H9 (cell line): ENCODE data around the gene STK10. TPM values are rescaled to one million over a fixed set of nuclear protein-coding genes. Genes with fewer than 3 reads are reported as not detected.

ENCODE experiments used
- DNase-seq: peaks from one replicate; pipeline ENCODE4 v3.0.0-alpha.2; 2017
- H2AFZ ChIP-seq: one replicate; pipeline ENCODE4 v1.6.1; 2013; ENCODE audit warnings: mild to moderate bottlenecking, low read length, control low read depth, moderate library complexity
- H2AK5ac ChIP-seq: 2 replicates; pipeline ENCODE4 v1.6.1; 2013; ENCODE audit warnings: low read length, control low read depth, mixed read lengths; ENCODE audit not compliant: insufficient read length
- H2BK120ac ChIP-seq: one replicate; pipeline ENCODE4 v1.6.1; 2013; ENCODE audit warnings: low read depth, mild to moderate bottlenecking, low read length, control low read depth, inconsistent platforms; ENCODE audit not compliant: poor library complexity, severe bottlenecking
- H2BK12ac ChIP-seq: 2 replicates; pipeline ENCODE4 v1.6.1; 2013; ENCODE audit warnings: low read length, control low read depth, mixed read lengths, low read depth; ENCODE audit not compliant: insufficient read length
- H2BK15ac ChIP-seq: 2 replicates; pipeline ENCODE4 v1.6.1; 2013; ENCODE audit warnings: low read depth, low read length, control low read depth
- H2BK20ac ChIP-seq: one replicate; pipeline ENCODE4 v1.6.1; 2013; ENCODE audit warnings: low read depth, mild to moderate bottlenecking, low read length, control low read depth, inconsistent platforms; ENCODE audit not compliant: poor library complexity, severe bottlenecking
- H2BK5ac ChIP-seq: 2 replicates; pipeline ENCODE4 v1.6.1; 2013; ENCODE audit warnings: low read length, control low read depth, mixed read lengths; ENCODE audit not compliant: insufficient read length
- H3K14ac ChIP-seq: 2 replicates; pipeline ENCODE4 v1.6.1; 2013; ENCODE audit warnings: low read length, control low read depth; ENCODE audit not compliant: insufficient read depth
- H3K18ac ChIP-seq: 2 replicates; pipeline ENCODE4 v1.6.1; 2013; ENCODE audit warnings: low read depth, mild to moderate bottlenecking, mixed read lengths, low read length, control low read depth; ENCODE audit not compliant: insufficient read length
- H3K23ac ChIP-seq: 2 replicates; pipeline ENCODE4 v1.6.1; 2013; ENCODE audit warnings: low read length, control low read depth, mixed read lengths, low read depth; ENCODE audit not compliant: insufficient read length
- H3K23me2 ChIP-seq: 2 replicates; pipeline ENCODE4 v1.6.1; 2013; ENCODE audit warnings: low read depth, mild to moderate bottlenecking, mixed read lengths, low read length, control low read depth; ENCODE audit not compliant: insufficient read length, poor library complexity, severe bottlenecking
- H3K27ac ChIP-seq: 2 replicates; pipeline ENCODE4 v1.5.1; 2013; ENCODE audit warnings: low read length, control low read depth, mixed read lengths, low read depth; ENCODE audit not compliant: insufficient read length
- H3K27me3 ChIP-seq: 2 replicates; pipeline ENCODE4 v1.6.1; 2013; ENCODE audit warnings: low read length, control low read depth, inconsistent platforms; ENCODE audit not compliant: insufficient read depth
- H3K4ac ChIP-seq: 2 replicates; pipeline ENCODE4 v1.6.1; 2013; ENCODE audit warnings: low read depth, mild to moderate bottlenecking, control low read depth, inconsistent platforms, low read length, moderate library complexity
- H3K4me1 ChIP-seq: 2 replicates; pipeline ENCODE4 v1.6.1; 2013; ENCODE audit warnings: low read length, control low read depth, inconsistent platforms; ENCODE audit not compliant: insufficient read depth
- H3K4me2 ChIP-seq: 2 replicates; pipeline ENCODE4 v1.6.1; 2013; ENCODE audit warnings: low read length, control low read depth, mixed read lengths; ENCODE audit not compliant: insufficient read length, insufficient read depth
- H3K56ac ChIP-seq: 2 replicates; pipeline ENCODE4 v1.6.1; 2013; ENCODE audit warnings: low read depth, mild to moderate bottlenecking, mixed read lengths, low read length, control low read depth; ENCODE audit not compliant: insufficient read length
- H3K79me1 ChIP-seq: 2 replicates; pipeline ENCODE4 v1.6.1; 2013; ENCODE audit warnings: low read depth, mild to moderate bottlenecking, moderate library complexity, low read length, control low read depth, inconsistent platforms; ENCODE audit not compliant: insufficient read depth, poor library complexity, severe bottlenecking
- H3K79me2 ChIP-seq: 2 replicates; pipeline ENCODE4 v1.6.1; 2013; ENCODE audit warnings: low read length, control low read depth, inconsistent platforms; ENCODE audit not compliant: insufficient read depth
- H3K9ac ChIP-seq: 2 replicates; pipeline ENCODE4 v1.6.1; 2013; ENCODE audit warnings: low read length, control low read depth, mixed read lengths; ENCODE audit not compliant: insufficient read length; ENCODE audit errors: extremely low read depth
- H3K9me3 ChIP-seq: one replicate; pipeline ENCODE4 v1.6.1; 2013; ENCODE audit warnings: low read depth, low read length, inconsistent platforms; ENCODE audit not compliant: control insufficient read depth
- H3T11ph ChIP-seq: one replicate; pipeline ENCODE4 v1.6.1; 2013; ENCODE audit warnings: mild to moderate bottlenecking, low read length, control low read depth, inconsistent platforms
- H4K20me1 ChIP-seq: one replicate; pipeline ENCODE4 v1.6.1; 2013; ENCODE audit not compliant: control insufficient read depth, insufficient read length, insufficient read depth
- H4K5ac ChIP-seq: 2 replicates; pipeline ENCODE4 v1.6.1; 2013; ENCODE audit warnings: low read depth, mild to moderate bottlenecking, mixed read lengths, low read length, control low read depth; ENCODE audit not compliant: insufficient read length
- H4K8ac ChIP-seq: replicated peaks from 2 replicates; pipeline ENCODE4 v1.6.1; 2013; ENCODE audit warnings: low read length, control low read depth, mixed read lengths, low read depth; ENCODE audit not compliant: insufficient read length
- H4K91ac ChIP-seq: 2 replicates; pipeline ENCODE4 v1.6.1; 2013; ENCODE audit warnings: low read depth, mild to moderate bottlenecking, moderate library complexity, mixed read lengths, low read length, control low read depth; ENCODE audit not compliant: insufficient read length
- H3K27ac Mint-ChIP-seq, 3 experiments: 2 replicates in 2 of 3; 3 replicates in 1 of 3; pipeline ENCODE4 v1.8.0; 2020 to 2021; ENCODE audit warnings: mixed read lengths in 3 of 3, mild to moderate bottlenecking in 1 of 3, moderate library complexity in 1 of 3
- H3K27me3 Mint-ChIP-seq: 2 replicates; pipeline ENCODE4 v1.8.0; 2021; ENCODE audit warnings: low read depth, mild to moderate bottlenecking, moderate library complexity, mixed read lengths
- H3K36me3 Mint-ChIP-seq, 3 experiments: 2 replicates in 2 of 3; 3 replicates in 1 of 3; pipeline ENCODE4 v1.8.0; 2020 to 2021; ENCODE audit warnings: low read depth in 3 of 3, mixed read lengths in 3 of 3; ENCODE audit not compliant: insufficient read depth in 1 of 3
- H3K4me1 Mint-ChIP-seq, 2 experiments: 2 replicates each; pipeline ENCODE4 v1.8.0; 2020; ENCODE audit warnings: mixed read lengths in 2 of 2
- H3K4me3 Mint-ChIP-seq, 2 experiments: 2 replicates in 1 of 2; 3 replicates in 1 of 2; pipeline ENCODE4 v1.8.0; 2020 to 2021; ENCODE audit warnings: mild to moderate bottlenecking in 2 of 2, mixed read lengths in 2 of 2, moderate library complexity in 1 of 2
- H3K9me3 Mint-ChIP-seq, 2 experiments: 2 replicates in 1 of 2; 3 replicates in 1 of 2; pipeline ENCODE4 v1.8.0; 2020; ENCODE audit warnings: mild to moderate bottlenecking in 2 of 2, mixed read lengths in 2 of 2, moderate library complexity in 1 of 2
- whole genome bisulfite sequencing: extraction: QIAGEN DNeasy Blood & Tissue Kit; methylation state at CpG from one replicate; pipeline ENCODE4 v1.1.7; 2013; ENCODE audit warnings: missing lambda C conversion rate, low lambda C conversion rate, mixed read lengths; ENCODE audit not compliant: insufficient read length; ENCODE audit errors: extremely low coverage; 5-methylcytosine and 5-hydroxymethylcytosine counted together
- total RNA-seq: library from RNA; stranded (reverse); gene quantifications from 2 replicates; pipeline ENCODE4 v1.2.1, GENCODE V29; 2021
- TF ChIP-seq, protein P1 (sequence below): fragments of 200-600 bp; sonication (generic); conservative IDR thresholded peaks from 3 replicates; pipeline ENCODE4 v1.8.0; 2021; ENCODE audit warnings: antibody characterized with exemption, mild to moderate bottlenecking

The STK10 gene
- total RNA-seq, 1 experiment from 2014 or later, result 14.6 TPM

DNA sequence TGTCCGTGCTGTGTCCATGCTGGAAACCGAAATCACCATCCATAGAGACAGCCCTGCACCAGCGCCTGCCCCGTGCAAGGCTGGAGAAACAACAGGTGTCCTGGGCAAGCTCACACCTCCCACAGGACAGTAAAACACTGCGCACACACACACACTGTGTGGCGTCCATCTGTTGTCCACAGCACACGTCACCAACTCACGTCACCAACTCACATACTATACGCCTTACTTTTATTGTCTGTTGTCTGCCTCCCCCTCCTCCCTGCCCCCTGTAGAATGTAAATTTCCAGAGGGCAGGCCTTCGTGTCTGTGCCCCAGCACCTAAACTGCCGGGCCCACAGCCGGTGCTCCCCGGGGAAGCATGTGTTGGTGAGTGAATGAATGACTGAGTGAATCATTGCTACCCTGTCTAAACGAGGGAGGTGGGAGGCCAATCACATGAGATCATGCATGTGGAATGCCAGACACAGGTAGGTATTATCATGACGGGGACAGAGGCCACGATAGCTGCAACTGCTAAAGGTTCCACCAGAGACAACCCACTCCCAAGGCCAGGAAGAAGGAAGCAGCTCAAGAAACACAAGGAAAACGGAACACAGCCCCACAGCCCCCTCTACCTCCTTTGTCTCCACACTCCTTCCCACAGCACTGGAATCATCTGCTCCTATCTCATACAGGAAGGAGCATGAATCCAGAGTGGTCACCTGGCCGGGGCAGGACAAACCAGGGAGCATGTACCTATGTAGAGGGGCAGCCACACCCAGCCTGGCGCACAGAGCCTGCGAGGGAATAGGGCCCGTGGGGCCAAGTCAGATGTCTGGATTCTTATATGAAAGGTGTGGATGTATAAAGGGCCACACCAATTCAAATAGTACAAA, 41.9 kb downstream of the STK10 start:
- Mint-ChIP-seq H3K4me3 (no peak overlapping the region), H3K27me3 (no peaks in the 10 kb centered on the region), H3K4me1 (peaks cover 18% of the 10 kb centered on the region in 2 experiments), H3K27ac (no peak overlapping the region; a peak in 2 of 7 replicates), H3K9me3 (no peaks in the 10 kb centered on the region), H3K36me3 (peaks cover 0 to 2% (median 0%) of the 10 kb centered on the region in 3 experiments; a peak in 1 of 7 replicates)
- Histone ChIP-seq H3K56ac (no peak overlapping the region), H3K18ac (no peak overlapping the region), H3K9me3 (no peaks in the 10 kb centered on the region), H3T11ph (no peak overlapping the region), H2BK5ac (no peak overlapping the region), H2BK12ac (no peak overlapping the region), H2BK120ac (no peak overlapping the region), H2AK5ac (no peak overlapping the region), H4K91ac (no peak overlapping the region), H3K9ac (no peak overlapping the region), H3K23me2 (no peaks in the 10 kb centered on the region), H3K79me2 (no peaks in the 10 kb centered on the region), H2BK15ac (no peak overlapping the region), H3K23ac (no peak overlapping the region), H4K8ac (no peak overlapping the region), H3K27me3 (no peaks in the 10 kb centered on the region), H3K79me1 (no peaks in the 10 kb centered on the region), H2BK20ac (no peak overlapping the region), H2AFZ (no peak overlapping the region), H4K20me1 (no peaks in the 10 kb centered on the region), H4K5ac (no peak overlapping the region), H3K14ac (no peak overlapping the region; the same call in 1 of the 2 replicates), H3K4me2 (no peak overlapping the region), H3K27ac (no peak overlapping the region), H3K4me1 (no peaks in the 10 kb centered on the region), H3K4ac (no peak overlapping the region)
- TF ChIP-seq, protein P1, sequence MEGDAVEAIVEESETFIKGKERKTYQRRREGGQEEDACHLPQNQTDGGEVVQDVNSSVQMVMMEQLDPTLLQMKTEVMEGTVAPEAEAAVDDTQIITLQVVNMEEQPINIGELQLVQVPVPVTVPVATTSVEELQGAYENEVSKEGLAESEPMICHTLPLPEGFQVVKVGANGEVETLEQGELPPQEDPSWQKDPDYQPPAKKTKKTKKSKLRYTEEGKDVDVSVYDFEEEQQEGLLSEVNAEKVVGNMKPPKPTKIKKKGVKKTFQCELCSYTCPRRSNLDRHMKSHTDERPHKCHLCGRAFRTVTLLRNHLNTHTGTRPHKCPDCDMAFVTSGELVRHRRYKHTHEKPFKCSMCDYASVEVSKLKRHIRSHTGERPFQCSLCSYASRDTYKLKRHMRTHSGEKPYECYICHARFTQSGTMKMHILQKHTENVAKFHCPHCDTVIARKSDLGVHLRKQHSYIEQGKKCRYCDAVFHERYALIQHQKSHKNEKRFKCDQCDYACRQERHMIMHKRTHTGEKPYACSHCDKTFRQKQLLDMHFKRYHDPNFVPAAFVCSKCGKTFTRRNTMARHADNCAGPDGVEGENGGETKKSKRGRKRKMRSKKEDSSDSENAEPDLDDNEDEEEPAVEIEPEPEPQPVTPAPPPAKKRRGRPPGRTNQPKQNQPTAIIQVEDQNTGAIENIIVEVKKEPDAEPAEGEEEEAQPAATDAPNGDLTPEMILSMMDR, result no peak
- WGBS, result no CpG with 5 or more reads among the region's 21 CpGs
- DNase-seq, result no peak
